WTC11 (cell line): ENCODE results near the gene WNT11.

Experiments used
- ELF4 ChIP-seq: sonication (generic); formaldehyde crosslinking; IDR thresholded peaks from 2 replicates; pipeline ENCODE4 v1.8.1; 2022; ENCODE audit warnings: low read depth, mild to moderate bottlenecking, moderate library complexity, missing genetic modification reagents
- NFYB ChIP-seq: sonication (generic); formaldehyde crosslinking; conservative IDR thresholded peaks from 2 replicates; pipeline ENCODE4 v1.8.0; 2022; ENCODE audit warnings: low read depth, missing genetic modification reagents
- TEAD4 ChIP-seq: sonication (generic); formaldehyde crosslinking; IDR thresholded peaks from 2 replicates; pipeline ENCODE4 v1.8.0; 2022; ENCODE audit warnings: mild to moderate bottlenecking, missing genetic modification reagents
- ZNF138 ChIP-seq: sonication (generic); formaldehyde crosslinking; conservative IDR thresholded peaks from 2 replicates; pipeline ENCODE4 v1.8.1; 2022; ENCODE audit warnings: mild to moderate bottlenecking, moderate library complexity, missing genetic modification reagents
- TF ChIP-seq, protein P1 (sequence below): fragments of 200-600 bp; IDR thresholded peaks from 2 replicates; pipeline ENCODE4 v1.8.0; 2022; ENCODE audit warnings: antibody characterized with exemption
- TF ChIP-seq, protein P2 (sequence below): sonication (generic); formaldehyde crosslinking; IDR thresholded peaks from 2 replicates; pipeline ENCODE4 v1.8.1; 2023; ENCODE audit warnings: mild to moderate bottlenecking, missing genetic modification reagents

DNA sequence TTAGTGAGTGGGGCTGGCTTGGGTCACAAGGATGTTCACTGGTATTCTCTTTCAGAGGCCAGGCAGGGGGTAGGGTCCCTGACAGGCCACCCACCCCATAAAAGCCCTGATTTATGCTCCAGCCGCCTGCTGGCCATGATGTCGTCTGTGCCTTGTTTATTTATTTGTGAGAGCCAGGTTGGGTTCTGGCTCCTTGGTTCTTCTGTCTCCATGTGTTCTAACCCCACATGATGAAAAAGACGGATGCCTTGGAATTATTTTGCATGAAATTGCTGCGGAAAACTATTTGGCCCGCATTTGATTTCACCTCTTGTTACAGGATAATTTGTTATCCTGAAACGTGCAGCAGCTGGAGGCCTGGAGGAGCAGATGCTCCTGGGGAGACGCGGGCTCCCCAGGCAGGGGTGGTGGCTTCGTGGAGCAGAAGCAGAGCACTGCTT is 46.3 kb upstream of the WNT11 start:
- TF ChIP-seq, protein P1, sequence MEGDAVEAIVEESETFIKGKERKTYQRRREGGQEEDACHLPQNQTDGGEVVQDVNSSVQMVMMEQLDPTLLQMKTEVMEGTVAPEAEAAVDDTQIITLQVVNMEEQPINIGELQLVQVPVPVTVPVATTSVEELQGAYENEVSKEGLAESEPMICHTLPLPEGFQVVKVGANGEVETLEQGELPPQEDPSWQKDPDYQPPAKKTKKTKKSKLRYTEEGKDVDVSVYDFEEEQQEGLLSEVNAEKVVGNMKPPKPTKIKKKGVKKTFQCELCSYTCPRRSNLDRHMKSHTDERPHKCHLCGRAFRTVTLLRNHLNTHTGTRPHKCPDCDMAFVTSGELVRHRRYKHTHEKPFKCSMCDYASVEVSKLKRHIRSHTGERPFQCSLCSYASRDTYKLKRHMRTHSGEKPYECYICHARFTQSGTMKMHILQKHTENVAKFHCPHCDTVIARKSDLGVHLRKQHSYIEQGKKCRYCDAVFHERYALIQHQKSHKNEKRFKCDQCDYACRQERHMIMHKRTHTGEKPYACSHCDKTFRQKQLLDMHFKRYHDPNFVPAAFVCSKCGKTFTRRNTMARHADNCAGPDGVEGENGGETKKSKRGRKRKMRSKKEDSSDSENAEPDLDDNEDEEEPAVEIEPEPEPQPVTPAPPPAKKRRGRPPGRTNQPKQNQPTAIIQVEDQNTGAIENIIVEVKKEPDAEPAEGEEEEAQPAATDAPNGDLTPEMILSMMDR: no peak
- TF ChIP-seq NFYB (CRISPR knock-in tag) (no peak), ZNF138 (CRISPR knock-in tag) (no peak), ELF4 (CRISPR knock-in tag) (no peak), TEAD4 (no peak)
- TF ChIP-seq, protein P2, sequence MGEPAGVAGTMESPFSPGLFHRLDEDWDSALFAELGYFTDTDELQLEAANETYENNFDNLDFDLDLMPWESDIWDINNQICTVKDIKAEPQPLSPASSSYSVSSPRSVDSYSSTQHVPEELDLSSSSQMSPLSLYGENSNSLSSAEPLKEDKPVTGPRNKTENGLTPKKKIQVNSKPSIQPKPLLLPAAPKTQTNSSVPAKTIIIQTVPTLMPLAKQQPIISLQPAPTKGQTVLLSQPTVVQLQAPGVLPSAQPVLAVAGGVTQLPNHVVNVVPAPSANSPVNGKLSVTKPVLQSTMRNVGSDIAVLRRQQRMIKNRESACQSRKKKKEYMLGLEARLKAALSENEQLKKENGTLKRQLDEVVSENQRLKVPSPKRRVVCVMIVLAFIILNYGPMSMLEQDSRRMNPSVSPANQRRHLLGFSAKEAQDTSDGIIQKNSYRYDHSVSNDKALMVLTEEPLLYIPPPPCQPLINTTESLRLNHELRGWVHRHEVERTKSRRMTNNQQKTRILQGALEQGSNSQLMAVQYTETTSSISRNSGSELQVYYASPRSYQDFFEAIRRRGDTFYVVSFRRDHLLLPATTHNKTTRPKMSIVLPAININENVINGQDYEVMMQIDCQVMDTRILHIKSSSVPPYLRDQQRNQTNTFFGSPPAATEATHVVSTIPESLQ (CRISPR knock-in tag): no peak
